HG02884 (cell line): Measurements from ENCODE around the gene ATP5MC2.
"Not testable (repeated sequence)": the region's sequence is repeated elsewhere in the genome, so short reads cannot be mapped to it uniquely, and the experiment has no call there.

Experiments used
- ATAC-seq: cut with Tn5 transposase; IDR thresholded peaks from one replicate; pipeline ENCODE4 v1.9.1; 2021; ENCODE audit warnings: mild to moderate bottlenecking, moderate library complexity; ENCODE audit not compliant: unreplicated experiment

ATP5MC2 gene

DNA sequence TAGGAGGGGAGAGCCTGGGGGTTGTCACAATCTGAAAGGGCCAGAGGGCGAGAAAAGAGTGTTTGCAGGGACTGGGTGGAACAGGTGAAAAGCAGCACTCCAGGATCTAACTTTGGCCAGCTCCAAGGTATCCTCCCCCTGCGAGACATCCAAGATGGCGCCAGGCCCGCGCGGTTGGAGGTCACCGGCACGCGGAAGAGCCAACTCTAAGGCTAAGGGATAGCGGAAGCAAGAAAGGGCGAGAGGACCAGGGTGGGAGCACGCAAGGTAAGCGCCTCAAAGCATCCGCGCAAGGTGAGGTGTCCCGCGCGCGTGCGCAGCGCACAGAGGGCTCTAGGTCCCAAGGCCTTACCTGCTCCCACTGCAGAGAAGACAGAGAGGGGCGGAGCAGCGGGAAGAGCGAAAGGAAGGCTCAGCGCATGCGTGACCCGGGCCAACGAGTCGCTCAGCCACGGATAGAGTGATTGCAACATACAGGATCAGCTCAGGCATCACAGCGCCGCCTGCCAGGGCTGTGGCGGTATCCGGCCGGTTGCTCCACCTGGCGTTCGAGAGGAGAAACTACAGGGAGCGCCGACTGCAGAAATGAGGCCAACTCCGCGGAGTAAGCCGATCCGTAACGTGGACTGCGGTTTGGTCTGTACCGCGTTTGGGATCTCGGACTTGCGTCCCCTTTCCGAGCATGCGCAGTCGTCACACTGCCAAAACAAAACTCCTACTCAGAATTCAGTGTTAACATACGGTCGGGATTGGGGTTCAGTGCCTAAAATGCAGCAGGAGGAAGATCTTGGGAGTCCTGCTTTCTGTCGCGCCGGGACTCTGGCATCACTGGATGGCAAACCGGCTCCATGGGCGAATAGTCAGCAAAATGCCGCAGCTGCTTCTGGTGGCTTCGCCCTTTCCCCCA lies at the start of gene ATP5MC2:
ATP5MC2 (minus strand) TSS at position 383 of the 907 bp plus-strand sequence. CDS start 3,469 bp downstream, outside the sequence.
- peak; percentile 92 for ATAC-seq

DNA sequence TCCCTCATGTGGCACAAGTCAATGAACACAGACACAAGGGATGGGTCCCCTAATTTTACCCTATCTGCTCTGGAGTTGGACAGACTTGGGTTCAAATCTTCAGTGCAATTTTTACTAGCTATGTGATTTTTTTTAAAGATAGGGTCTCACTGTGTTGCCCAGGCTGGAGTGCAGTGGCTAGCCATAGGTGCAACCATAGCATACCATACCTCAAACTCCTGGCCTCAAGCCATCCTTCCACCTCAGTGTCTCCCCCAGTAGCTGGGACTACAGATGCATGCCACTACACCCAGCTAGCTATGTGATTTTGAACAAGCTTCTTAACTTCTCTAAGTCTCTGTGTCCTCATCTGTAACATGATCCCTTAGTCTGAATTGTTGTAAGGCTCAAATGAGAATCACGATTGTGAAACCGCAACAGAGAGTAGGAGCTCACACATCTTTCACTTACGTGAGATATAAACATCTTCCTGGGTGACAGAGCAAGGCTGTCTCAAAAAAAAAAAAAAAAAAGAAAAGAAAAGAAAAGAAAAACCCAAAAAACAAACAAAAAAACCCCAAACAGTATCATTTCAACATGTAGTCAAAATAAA lies 46.7 kb upstream of the ATP5MC2 start:
- ATAC-seq = no peak

DNA sequence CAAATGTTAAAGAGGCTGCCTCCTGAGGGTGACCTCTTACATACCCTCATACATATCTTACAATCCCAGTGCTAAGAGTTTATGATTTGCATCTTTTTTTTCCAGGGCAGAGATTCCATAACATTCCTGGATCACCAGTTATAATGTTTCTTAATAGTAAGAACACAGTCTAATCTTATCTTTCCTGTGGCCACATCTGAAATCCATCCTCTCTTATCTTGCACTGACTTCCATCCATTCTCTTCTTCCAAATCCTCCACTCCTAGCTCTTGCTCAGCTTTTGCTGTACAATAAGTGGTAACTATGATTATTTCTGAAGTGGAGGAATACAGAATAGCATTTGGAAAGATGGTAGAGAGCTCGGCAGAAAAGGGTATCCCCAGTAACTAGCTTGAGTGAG lies 45.1 kb upstream of the ATP5MC2 start:
- ATAC-seq = no peak

DNA sequence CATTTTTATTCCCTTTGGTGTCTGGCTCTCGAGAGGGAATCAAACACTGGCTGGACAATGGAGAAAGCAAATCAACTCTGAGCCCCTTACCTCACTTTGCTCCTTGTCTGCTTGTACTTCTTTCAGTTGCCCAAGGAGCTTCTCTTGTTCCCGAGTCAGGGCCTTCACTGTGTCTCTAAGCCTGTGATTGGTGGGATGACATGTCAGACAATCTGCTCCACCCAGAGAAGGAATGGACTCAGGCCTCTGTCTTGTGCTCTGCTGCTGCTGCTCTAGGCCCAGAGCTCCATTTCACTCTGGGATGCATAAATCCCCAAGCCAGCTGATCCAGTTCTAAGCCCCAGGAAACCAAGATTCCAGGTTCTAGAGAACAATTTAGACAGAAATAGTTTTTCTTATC lies 43.8 kb upstream of the ATP5MC2 start:
- no peak for ATAC-seq

DNA sequence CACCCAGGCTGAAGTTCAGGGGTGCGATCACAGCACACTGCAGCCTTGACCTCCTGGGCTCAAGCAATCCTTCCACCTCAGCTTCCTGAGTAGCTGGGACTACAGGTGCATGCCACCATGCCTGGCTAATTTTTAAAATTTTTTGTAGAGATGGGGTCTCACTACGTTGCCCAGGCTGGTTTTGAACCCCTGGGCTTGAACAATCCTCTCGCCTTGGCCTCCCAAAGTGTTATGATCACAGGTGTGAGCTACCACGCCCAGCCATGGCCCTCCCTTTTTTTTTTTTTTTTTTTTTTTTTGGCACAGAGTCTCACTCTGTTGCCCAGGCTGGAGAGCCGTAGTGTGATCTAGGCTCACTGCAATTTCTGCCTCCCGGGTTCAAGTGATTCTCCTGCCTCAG lies 42.7 kb upstream of the ATP5MC2 start:
- not testable (repeated sequence) for ATAC-seq

DNA sequence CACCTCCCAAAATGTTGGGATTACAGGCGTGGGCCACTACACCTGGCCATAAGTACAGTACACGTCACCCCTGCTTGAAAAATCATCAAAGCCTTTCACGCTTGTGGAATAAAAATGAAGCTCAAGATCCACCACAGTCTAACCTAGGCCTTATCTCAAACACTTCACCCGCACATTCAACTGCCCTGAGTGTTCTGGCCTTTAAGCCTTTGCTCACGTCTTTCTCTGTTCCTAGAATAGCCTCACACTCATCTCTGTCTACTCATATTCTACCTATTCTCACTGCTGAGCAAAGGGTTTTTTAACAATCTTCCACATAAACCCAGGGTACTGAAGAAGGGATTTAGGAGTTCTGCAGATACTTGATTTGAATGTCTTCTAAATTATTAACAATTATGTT lies 41.4 kb upstream of the ATP5MC2 start:
- ATAC-seq = no peak

DNA sequence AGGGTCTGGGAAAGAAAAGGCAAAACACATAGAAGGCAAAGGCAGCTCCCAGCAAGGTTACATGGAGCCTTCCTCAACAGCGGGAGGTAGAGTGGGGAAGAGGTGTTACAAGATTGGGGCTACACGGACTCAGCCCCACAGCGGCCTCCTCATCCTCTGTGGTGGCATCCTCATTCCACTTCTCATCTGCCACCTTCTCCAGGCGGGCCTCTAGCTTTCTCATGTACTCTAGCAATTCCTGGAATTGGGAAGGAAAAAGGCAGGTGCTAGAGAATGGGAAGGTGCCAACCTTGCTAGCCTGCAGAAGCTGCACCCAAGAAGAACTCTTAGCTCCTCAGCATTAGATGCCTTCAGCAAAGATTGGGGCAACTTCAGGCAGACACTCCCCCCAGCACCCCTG lies 38.1 kb upstream of the ATP5MC2 start:
- ATAC-seq = no peak

DNA sequence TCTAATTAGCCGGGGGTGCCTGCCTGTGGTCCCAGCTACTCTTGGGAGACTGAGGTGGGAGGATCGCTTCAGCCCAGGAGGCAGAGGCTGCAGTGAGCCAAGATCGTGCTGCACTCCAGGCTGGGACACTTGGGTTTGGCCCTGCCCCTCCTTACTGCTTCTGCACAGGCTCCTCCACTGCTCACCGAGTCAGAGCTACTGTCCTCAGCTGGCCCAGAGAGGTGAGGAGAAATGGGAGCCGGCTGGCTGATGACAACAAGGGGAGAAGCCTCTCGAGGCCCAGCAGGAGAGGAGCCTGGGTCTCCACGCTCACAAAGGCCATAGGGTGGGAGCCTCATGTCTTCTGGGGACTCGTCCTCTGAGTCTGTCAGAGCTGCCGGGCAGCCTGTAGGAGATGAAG lies 37.6 kb upstream of the ATP5MC2 start:
- no peak for ATAC-seq

DNA sequence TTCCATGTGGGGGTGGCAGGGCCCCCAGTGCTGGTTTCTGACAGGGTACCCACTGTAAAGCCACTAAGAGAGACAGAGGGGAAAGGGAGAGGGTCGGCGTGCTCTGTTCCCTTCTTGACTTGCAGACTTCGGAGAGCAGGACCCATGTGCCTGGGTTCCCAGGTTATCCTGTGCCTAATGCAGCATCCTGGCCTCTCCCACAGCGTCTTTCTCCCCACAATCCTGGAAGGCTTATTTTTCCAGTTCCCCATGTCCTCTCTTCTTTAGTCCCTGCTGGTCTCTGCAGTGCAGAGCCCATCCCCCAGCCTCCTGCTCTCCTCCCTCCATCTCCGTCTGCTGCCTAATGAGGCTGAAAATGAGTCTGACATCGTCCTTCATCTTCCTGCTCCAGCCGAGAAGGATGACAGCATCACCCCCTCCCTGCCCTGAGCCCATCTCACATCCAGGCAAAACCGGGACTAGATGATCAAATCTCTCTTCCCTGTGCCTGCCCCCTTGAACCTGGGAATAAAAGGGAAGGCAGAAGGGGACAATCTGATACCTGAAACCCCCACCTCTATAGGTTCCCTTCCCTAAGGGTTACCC lies 36.3 kb upstream of the ATP5MC2 start:
- no peak for ATAC-seq

DNA sequence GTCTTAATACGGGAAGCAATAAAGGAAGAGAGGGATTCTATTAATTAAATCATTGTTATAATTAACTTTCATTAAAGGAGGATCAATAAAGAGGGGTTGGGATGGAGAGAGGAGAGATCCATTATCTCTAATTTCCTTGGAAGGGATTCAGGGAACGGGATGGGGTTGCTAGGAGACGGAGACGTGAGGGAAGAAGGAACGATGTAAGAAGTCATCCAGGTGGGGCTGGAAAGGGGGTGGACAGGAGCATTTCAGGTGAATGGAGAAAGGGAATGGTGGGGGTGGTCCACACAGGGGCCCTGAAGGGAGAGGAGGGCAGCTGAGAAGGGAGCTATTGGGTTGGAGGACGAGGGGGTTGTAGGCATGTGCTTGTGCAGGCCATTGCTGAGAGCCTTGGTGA lies 34.2 kb upstream of the ATP5MC2 start:
- ATAC-seq = no peak

DNA sequence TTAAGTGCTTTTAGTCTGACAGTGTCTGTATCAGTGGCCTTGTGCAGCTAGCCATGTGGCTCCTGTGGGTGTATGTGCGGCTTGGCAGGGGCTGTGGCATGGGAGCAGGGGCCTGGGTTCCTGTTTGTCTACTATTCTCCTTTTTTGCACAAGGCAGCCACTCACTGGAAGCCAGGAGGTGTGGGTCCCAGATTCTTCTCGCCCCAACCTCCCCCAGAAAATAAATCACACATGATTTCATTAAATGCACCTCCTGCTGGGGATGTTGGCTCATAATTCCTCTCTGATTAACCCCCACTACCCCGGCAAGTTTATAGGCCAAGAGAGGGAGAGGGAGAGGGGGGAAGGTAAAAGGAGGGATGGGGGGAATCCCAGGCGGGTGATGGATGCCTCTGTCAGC lies 33.8 kb upstream of the ATP5MC2 start:
- no peak for ATAC-seq

DNA sequence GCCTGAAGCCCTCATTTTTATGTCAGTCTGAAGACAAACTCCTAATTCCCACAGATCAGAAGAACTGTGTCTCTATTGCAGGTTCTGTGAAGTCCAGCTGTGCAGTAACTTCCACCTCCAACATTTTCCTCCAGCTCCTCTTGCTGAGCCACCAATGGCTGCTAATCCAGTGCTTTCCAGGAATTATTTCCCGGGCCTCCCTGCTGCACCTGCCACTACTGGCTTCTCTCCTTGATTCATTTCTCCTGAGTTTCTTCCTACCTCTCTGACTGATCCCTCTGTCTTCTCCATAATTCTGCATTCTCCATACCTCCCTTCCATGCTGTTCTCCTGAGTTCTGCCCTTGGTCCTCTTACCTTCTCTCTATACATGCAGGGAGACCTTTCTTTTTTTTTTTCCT lies 30.2 kb upstream of the ATP5MC2 start:
- no peak for ATAC-seq

DNA sequence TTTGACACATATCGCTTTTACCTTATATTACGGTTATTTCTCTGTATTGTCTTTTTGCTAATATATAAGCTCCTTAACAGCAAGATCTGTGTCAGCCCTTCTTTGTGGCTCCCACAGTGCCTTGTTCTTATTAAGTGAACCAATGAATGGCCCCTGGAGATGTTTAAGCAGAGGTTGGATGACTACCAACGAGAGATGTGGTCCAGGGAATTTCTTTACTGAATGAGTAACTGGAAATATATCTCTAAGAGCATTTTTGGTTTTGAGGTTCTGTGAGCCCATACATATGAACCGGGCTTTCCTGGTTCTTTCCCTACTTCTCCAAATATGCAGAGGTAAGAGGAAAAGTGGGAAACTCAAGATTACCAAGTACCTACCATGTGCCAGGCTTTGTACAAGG lies 27.9 kb upstream of the ATP5MC2 start:
- ATAC-seq = no peak

DNA sequence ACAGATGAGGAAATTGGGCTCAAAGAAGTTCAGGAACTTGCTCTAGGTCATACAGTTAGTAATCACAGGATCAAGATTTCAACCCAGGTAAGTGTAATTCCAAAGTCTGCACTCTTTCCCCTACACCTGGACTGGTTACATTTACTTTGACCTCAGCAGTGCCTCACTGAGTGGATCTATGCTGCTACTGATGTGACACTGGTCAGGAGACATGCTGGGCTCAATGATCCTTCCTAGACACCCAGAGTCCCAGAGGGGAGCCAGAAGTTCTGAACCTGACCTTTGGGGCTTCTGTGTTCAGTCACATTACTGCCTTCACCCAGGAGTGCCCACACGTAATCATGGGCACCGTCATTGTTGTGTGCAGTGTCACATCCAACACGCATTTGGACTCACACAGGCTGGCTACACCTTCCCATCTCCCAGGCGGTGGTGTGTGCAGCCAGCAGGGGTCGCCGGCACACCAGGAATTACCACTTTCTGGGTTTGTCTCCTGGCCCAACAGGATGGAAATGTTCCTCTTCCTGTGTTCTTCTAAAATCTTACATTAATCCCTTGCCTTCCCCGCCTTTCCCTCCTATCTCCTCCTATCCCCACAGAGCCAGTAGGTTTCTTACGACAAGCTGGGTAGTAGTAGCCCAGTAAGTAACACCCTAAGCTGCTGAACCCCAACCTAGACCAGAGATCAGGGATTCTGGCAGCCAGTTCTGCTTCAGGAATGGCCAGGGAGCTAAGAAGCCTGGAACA lies 25.8 kb upstream of the ATP5MC2 start:
- no peak for ATAC-seq

DNA sequence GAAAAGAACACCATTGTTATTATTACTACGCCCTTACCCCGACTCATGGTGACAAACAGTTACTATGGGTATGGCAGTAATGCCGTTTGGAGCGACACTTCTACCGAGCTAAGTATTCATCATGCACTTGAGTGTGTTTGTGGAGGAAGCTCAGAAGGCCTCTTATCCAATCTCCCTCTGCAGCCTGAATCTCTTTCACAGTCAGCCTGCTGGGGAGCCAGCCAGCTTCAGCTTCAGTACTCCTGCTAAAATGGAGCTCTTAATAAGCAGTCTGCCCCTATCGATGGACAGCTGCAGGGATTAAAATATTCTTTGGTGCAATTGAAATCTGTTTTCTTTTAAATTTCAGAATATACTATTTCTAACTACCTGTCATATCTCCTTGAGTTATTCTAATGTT lies 24.7 kb upstream of the ATP5MC2 start:
- ATAC-seq = no peak

DNA sequence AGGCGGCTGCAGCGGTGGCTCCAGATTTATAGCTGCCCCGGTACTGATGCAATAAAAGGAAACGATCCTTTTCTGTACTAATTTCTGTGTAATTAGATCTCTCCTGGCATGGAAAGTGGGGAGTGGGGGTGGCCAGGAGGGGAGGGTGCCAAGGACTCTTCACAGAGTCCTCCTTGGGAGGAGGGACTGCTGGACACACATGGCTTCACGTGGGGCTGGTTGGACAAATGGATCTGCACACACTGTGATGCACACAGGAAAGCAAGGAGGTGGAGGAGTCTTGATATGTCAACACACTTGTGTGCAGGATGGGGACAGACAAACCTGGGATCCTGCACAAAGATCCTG lies 23.8 kb upstream of the ATP5MC2 start:
- ATAC-seq = no peak

DNA sequence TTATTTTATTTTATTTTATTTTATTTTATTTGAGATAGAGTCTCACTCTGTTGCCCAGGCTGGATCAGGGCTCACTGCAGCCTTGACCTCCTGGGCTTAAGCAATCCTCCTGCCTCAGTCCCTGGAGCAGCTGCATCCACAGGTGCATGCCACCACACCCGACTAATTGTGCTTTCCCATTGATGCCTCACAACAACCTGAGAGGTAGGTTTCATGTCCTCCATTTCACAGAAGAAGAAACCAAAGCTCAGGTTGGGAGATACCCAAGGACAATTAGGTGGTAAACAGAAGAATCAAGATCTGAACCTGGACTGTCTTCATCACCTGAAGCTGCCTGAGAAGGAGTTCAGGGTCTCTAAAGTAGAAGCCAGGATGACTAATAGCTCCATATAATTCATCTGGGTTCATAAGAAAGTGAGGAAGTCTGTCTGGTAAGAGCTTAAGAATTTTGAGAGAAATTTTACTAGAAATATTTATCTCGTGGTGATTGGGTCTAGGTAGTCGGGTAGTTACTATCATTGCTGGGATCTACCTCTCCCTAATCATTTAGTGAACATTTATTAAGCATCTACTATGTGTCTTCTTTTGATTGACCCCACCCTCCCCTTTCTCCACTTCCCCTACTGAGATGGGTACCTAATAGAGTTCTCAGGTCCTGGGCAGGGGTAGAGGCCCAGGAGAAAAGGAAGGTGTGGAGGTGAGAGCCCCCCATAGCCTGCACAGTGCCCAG lies 23.2 kb upstream of the ATP5MC2 start:
- no peak for ATAC-seq

DNA sequence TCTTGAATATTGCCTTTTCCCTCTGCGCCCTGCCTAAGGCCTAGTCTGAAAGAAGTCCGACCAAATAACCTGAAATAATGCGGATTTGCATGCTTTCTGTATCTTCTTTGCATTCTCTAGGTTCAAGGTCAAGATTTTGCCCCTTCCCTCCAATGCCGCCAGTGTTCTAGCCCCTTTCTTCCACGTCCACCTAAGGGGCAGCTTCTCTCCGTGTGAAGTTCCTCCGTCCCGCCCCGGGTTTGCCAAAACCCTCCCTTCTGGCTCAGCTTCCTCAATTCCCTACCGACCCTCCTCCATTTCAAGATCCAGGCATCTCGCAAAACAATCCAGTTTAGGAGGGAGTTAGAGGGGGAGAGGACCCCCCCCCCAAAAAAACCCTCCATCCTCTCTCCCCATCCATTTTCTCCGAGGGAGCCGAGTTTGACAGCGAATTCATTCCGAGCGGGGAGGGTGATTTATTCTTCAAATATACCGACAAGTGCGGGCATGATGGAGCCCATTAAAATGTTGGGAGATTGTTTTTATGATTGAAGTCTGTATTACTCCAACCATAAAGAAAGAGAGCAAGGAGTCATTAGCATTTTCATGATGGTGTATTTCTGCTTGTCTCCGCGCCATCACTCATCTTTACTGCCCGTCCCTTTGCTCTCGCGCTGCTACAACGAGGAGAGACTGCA lies 20.9 kb upstream of the ATP5MC2 start:
- no peak for ATAC-seq

DNA sequence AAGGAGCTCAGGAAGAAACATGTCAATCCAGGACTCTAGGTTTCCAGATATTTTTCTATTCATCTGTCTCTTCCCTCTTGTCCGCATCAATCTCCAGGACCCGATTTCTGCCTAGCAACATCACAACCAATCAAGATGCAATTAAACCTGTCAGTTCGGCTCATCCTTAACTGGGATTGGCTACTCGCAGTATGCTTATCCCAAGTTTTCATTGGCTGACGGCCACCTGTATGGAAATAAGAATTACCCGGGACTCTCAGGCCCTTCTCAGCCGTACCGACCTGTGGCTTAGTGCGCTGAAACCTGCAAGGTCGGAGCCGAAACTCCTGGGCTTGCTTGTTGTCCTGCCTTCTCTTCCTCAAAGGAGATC lies 20.4 kb upstream of the ATP5MC2 start:
- no peak for ATAC-seq
